ENCODE measurements around the gene ITGA8.

ITGA8 gene

GRCh38 chr10:15737656-15738055 is 17.9 kb upstream of the ITGA8 start:
- DNase-seq (ENCODE audit: low read depth in 1 of 2, low spot score in 1 of 2) = no peak

GRCh38 chr10:15735763-15736162 is 16.0 kb upstream of the ITGA8 start:
- DNase-seq (ENCODE audit: low read depth in 1 of 2, low spot score in 1 of 2) = no peak

GRCh38 chr10:15730341-15730740 is 10.6 kb upstream of the ITGA8 start:
- DNase-seq (ENCODE audit: low read depth in 1 of 2, low spot score in 1 of 2) = no peak

GRCh38 chr10:15729890-15730289 is 10.2 kb upstream of the ITGA8 start:
- no peak for DNase-seq (ENCODE audit: low read depth in 1 of 2, low spot score in 1 of 2)

GRCh38 chr10:15726042-15726441 is 6.3 kb upstream of the ITGA8 start:
- DNase-seq (ENCODE audit: low read depth in 1 of 2, low spot score in 1 of 2) = no peak

- DNase-seq (ENCODE audit: low read depth in 1 of 2, low spot score in 1 of 2) = no peak
These were observed 5.9 kb upstream of the ITGA8 start for GRCh38 chr10:15725603-15726002.

GRCh38 chr10:15724683-15725082 is 5.0 kb upstream of the ITGA8 start:
- DNase-seq (ENCODE audit: low read depth in 1 of 2, low spot score in 1 of 2) = no peak

GRCh38 chr10:15723803-15724202 is 4.1 kb upstream of the ITGA8 start:
- no peak for DNase-seq (ENCODE audit: low read depth in 1 of 2, low spot score in 1 of 2)

GRCh38 chr10:15720635-15721287 is 1.0 kb upstream of the ITGA8 start:
- DNase-seq (ENCODE audit: low read depth in 1 of 2, low spot score in 1 of 2) = no peak

GRCh38 chr10:15719049-15719898 is 448 bp downstream of the ITGA8 start:
- no peak for DNase-seq (ENCODE audit: low read depth in 1 of 2, low spot score in 1 of 2)

GRCh38 chr10:15718694-15719048 is 1.1 kb downstream of the ITGA8 start:
- DNase-seq (ENCODE audit: low read depth in 1 of 2, low spot score in 1 of 2) = no peak

- no peak for DNase-seq (ENCODE audit: low read depth in 1 of 2, low spot score in 1 of 2)
These were observed 4.0 kb downstream of the ITGA8 start for GRCh38 chr10:15715619-15716227.

- DNase-seq (ENCODE audit: low read depth in 1 of 2, low spot score in 1 of 2) = no peak
These were observed 4.9 kb downstream of the ITGA8 start for GRCh38 chr10:15714847-15715246.

GRCh38 chr10:15712883-15713282 is 6.8 kb downstream of the ITGA8 start:
- no peak for DNase-seq (ENCODE audit: low read depth in 1 of 2, low spot score in 1 of 2)

GRCh38 chr10:15710455-15710854 is 9.3 kb downstream of the ITGA8 start:
- DNase-seq (ENCODE audit: low read depth in 1 of 2, low spot score in 1 of 2) = no peak

- DNase-seq (ENCODE audit: low read depth in 1 of 2, low spot score in 1 of 2) = no peak
These were observed 14.4 kb downstream of the ITGA8 start for GRCh38 chr10:15705298-15705697.

GRCh38 chr10:15704581-15704968 is 15.1 kb downstream of the ITGA8 start:
- DNase-seq (ENCODE audit: low read depth in 1 of 2, low spot score in 1 of 2) = no peak

GRCh38 chr10:15703944-15704580 is 15.7 kb downstream of the ITGA8 start:
- no peak for DNase-seq (ENCODE audit: low read depth in 1 of 2, low spot score in 1 of 2)

- DNase-seq (ENCODE audit: low read depth in 1 of 2, low spot score in 1 of 2) = no peak
These were observed 16.4 kb downstream of the ITGA8 start for GRCh38 chr10:15703151-15703880.

- DNase-seq (ENCODE audit: low read depth in 1 of 2, low spot score in 1 of 2) = no peak
These were observed 19.5 kb downstream of the ITGA8 start for GRCh38 chr10:15700078-15700674.

GRCh38 chr10:15695852-15696251 is 23.9 kb downstream of the ITGA8 start:
- no peak for DNase-seq (ENCODE audit: low read depth in 1 of 2, low spot score in 1 of 2)

Measured in stimulated activated CD4-positive, alpha-beta T cell treated with anti-CD3 and anti-CD28 coated beads, Interleukin-15, amount 100 ng/mL, for 1 hour (primary cell).